ENCODE results near the gene EPS8L1. TPM values are rescaled to one million over a fixed set of nuclear protein-coding genes. Genes with fewer than 3 reads are reported as not detected.
A peak's percentile ranks its signal among the peaks of the same experiment; 100 is the strongest.

Gene EPS8L1
- total RNA-seq, 3 donors from 2014 or later (not counting 1 experiment from before 2014, with no cell fraction given): 8.8 to 15.7 (median 10.0) TPM

DNA sequence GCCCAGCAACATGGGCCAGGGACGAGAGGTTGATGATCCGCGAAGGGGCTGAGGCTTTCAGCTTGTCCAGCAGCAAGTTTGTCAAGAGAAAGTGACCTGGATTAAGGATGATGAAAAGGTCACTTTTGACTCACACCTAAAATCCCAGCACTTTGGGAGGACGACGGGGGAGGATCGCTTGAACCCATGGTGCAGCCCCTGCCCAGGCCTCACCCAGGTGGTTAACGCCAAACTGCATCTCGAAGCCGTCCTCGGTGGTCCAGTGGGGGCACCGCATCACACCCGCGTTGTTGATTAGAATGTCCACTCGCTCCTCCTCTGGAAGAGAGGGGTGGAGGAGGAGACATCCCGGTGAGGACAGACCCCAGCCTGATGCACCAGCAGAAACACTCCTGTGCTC lies 27.2 kb upstream of the EPS8L1 start:
- no peak for ATAC-seq
- H3K27ac ChIP-seq (ENCODE audit: low read length): no peak overlapping the region
- Mint-ChIP-seq H3K9me3 (no peaks in the 10 kb centered on the region), H3K27ac (no peak overlapping the region), H3K4me1 (no peaks in the 10 kb centered on the region), H3K27me3 (ENCODE audit: low read depth in 2 of 2) (no peaks in the 10 kb centered on the region), H3K4me3 (no peak overlapping the region), H3K36me3 (no peaks in the 10 kb centered on the region)
- no peak for DNase-seq
- no peaks in the 10 kb centered on the region for H3K27me3 ChIP-seq (ENCODE audit: control insufficient read depth, insufficient read depth, low read length)
- H3K36me3 ChIP-seq (ENCODE audit: control insufficient read depth, insufficient read depth, low read length): peaks cover 57% of the 10 kb centered on the region
- intact Hi-C loops (cut with micrococcal nuclease): no loop called here
- no peaks in the 10 kb centered on the region for H3K9me3 ChIP-seq (ENCODE audit: control insufficient read depth, insufficient read depth, low read length)
- no peaks in the 10 kb centered on the region for H3K4me1 ChIP-seq (ENCODE audit: control insufficient read depth, insufficient read depth, low read length)
- 96% methylated on average over 15 of the region's 15 CpGs for WGBS (ENCODE audit: insufficient coverage)
- no peak overlapping the region for H3K4me3 ChIP-seq (ENCODE audit: low read length)
- TF ChIP-seq, protein P1, sequence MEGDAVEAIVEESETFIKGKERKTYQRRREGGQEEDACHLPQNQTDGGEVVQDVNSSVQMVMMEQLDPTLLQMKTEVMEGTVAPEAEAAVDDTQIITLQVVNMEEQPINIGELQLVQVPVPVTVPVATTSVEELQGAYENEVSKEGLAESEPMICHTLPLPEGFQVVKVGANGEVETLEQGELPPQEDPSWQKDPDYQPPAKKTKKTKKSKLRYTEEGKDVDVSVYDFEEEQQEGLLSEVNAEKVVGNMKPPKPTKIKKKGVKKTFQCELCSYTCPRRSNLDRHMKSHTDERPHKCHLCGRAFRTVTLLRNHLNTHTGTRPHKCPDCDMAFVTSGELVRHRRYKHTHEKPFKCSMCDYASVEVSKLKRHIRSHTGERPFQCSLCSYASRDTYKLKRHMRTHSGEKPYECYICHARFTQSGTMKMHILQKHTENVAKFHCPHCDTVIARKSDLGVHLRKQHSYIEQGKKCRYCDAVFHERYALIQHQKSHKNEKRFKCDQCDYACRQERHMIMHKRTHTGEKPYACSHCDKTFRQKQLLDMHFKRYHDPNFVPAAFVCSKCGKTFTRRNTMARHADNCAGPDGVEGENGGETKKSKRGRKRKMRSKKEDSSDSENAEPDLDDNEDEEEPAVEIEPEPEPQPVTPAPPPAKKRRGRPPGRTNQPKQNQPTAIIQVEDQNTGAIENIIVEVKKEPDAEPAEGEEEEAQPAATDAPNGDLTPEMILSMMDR (IDR thresholded peaks at IDR 0.05): no peak

- no peak for ATAC-seq
- H3K9me3 ChIP-seq (ENCODE audit: control insufficient read depth, insufficient read depth, low read length): no peaks in the 10 kb centered on the region
- no peak overlapping the region for H3K27ac ChIP-seq (ENCODE audit: low read length)
- peaks cover 54% of the 10 kb centered on the region for H3K36me3 ChIP-seq (ENCODE audit: control insufficient read depth, insufficient read depth, low read length)
- intact Hi-C loops (cut with micrococcal nuclease): no loop called here
- no peaks in the 10 kb centered on the region for H3K36me3 Mint-ChIP-seq
- no peak overlapping the region for H3K4me3 ChIP-seq (ENCODE audit: low read length)
- WGBS (ENCODE audit: insufficient coverage): 96% methylated on average over 25 of the region's 25 CpGs
- H3K4me1 Mint-ChIP-seq: no peaks in the 10 kb centered on the region
- no peaks in the 10 kb centered on the region for H3K27me3 ChIP-seq (ENCODE audit: control insufficient read depth, insufficient read depth, low read length)
- H3K27ac Mint-ChIP-seq: no peak overlapping the region
- no peak for DNase-seq
- no peaks in the 10 kb centered on the region for H3K4me1 ChIP-seq (ENCODE audit: control insufficient read depth, insufficient read depth, low read length)
- H3K4me3 Mint-ChIP-seq: no peak overlapping the region
- H3K27me3 Mint-ChIP-seq (ENCODE audit: low read depth in 2 of 2): no peaks in the 10 kb centered on the region
- TF ChIP-seq, protein P1 (IDR thresholded peaks at IDR 0.05): no peak
- H3K9me3 Mint-ChIP-seq: no peaks in the 10 kb centered on the region
Measured at GRCh38 chr19:55050749-55051532, 24.7 kb upstream of the EPS8L1 start.

- 96% methylated on average over 7 of the region's 7 CpGs for WGBS (ENCODE audit: insufficient coverage)
- no peaks in the 10 kb centered on the region for H3K27me3 ChIP-seq (ENCODE audit: control insufficient read depth, insufficient read depth, low read length)
- H3K4me1 ChIP-seq (ENCODE audit: control insufficient read depth, insufficient read depth, low read length): no peaks in the 10 kb centered on the region
- intact Hi-C loops (cut with micrococcal nuclease): no loop called here
- Mint-ChIP-seq H3K27me3 (ENCODE audit: low read depth in 2 of 2) (no peaks in the 10 kb centered on the region), H3K4me3 (no peak overlapping the region), H3K4me1 (no peaks in the 10 kb centered on the region), H3K9me3 (no peaks in the 10 kb centered on the region), H3K36me3 (no peaks in the 10 kb centered on the region), H3K27ac (no peak overlapping the region)
- ATAC-seq (peak in 1 of 3 donors; percentile 17), DNase-seq (no peak)
- no peak overlapping the region for H3K4me3 ChIP-seq (ENCODE audit: low read length)
- peaks cover 44% of the 10 kb centered on the region for H3K36me3 ChIP-seq (ENCODE audit: control insufficient read depth, insufficient read depth, low read length)
- no peak overlapping the region for H3K27ac ChIP-seq (ENCODE audit: low read length)
- TF ChIP-seq, protein P1 (IDR thresholded peaks at IDR 0.05): no peak
- no peaks in the 10 kb centered on the region for H3K9me3 ChIP-seq (ENCODE audit: control insufficient read depth, insufficient read depth, low read length)
Measured at GRCh38 chr19:55053735-55054134, 21.9 kb upstream of the EPS8L1 start.

Data from natural killer cell (primary cell).